ENCODE measurements around the gene CACNA1F. TPM values are rescaled to one million over a fixed set of nuclear protein-coding genes. Genes with fewer than 3 reads are reported as not detected.

Gene CACNA1F
- total and polyA plus RNA-seq, 9 of the 15 experiments (the other 6 are each of a cell fraction or from before 2014, with no cell fraction given), result under 0.01 to 0.41 (median 0.03) TPM; not detected in 3

- TF ChIP-seq ATF3 (IDR thresholded peaks at IDR 0.05) (no peak), ATF3 (CRISPR knock-in tag; conservative IDR thresholded peaks at IDR 0.05) (no peak), TAF7 (tag; IDR thresholded peaks at IDR 0.05) (no peak), CBX3 (IDR thresholded peaks at IDR 0.05; ENCODE audit: borderline replicate concordance in 1 of 2, low read length in 2 of 2) (no peak), MLX (CRISPR knock-in tag; conservative IDR thresholded peaks at IDR 0.05) (no peak), TRIM24 (IDR thresholded peaks at IDR 0.05) (peak; percentile 95 to 96), NR2C1 (IDR thresholded peaks at IDR 0.05) (peak; percentile 45; the same call in 1 of the 2 replicates), NR2C1 (tag; IDR thresholded peaks at IDR 0.05) (no peak), PRDM10 (IDR thresholded peaks at IDR 0.05; ENCODE audit: partially characterized antibody) (peak; percentile 38), NCOA1 (IDR thresholded peaks at IDR 0.05; ENCODE audit: low read depth) (peak; percentile 94; the same call in 1 of the 2 replicates), L3MBTL2 (IDR thresholded peaks at IDR 0.05) (no peak), CREB1 (IDR thresholded peaks at IDR 0.05) (0 out of 2 replicates have a peak, but pooled peaks have one; percentile 16), CREB1 (CRISPR knock-in tag; IDR thresholded peaks at IDR 0.05) (no peak), NBN (IDR thresholded peaks at IDR 0.05; ENCODE audit: low read depth) (peak; percentile 76; the same call in 1 of the 2 replicates), ETV5 (CRISPR knock-in tag; IDR thresholded peaks at IDR 0.05; ENCODE audit: low read depth) (no peak), PBX2 (CRISPR knock-in tag; IDR thresholded peaks at IDR 0.05; ENCODE audit: low read depth) (no peak), PBX2 (tag; conservative IDR thresholded peaks at IDR 0.05; ENCODE audit: low read depth) (peak; percentile 65), RFX1 (IDR thresholded peaks at IDR 0.05) (no peak), HLTF (IDR thresholded peaks at IDR 0.05) (peak; percentile 99), RAD51 (IDR thresholded peaks at IDR 0.05; ENCODE audit: borderline replicate concordance, low read depth) (no peak), ZNF197 (CRISPR knock-in tag; IDR thresholded peaks at IDR 0.05; ENCODE audit: low read depth) (no peak), SREBF1 (IDR thresholded peaks at IDR 0.05; ENCODE audit: borderline replicate concordance, low read depth, low read length) (no peak), ZNF274 (IDR thresholded peaks at IDR 0.05; ENCODE audit: borderline replicate concordance, low read depth, low read length) (no peak), MTA2 (IDR thresholded peaks at IDR 0.05; ENCODE audit: low read depth) (peak; percentile 97)
These were observed 11.1 kb upstream of the CACNA1F start (continued) for GRCh38 chrX:49244207-49244606.
